B cell (primary cell): Measurements from ENCODE around the gene SLC38A6. TPM values are rescaled to one million over a fixed set of nuclear protein-coding genes. Genes with fewer than 3 reads are reported as not detected.

Experiments
- ATAC-seq: fragments of 200-7000 bp; cut with Tn5 transposase; one replicate; pipeline ENCODE4 v1.10.0; 2021; ENCODE audit warnings: low read depth, mild to moderate bottlenecking, moderate number of reproducible peaks, moderate library complexity
- CTCF ChIA-PET: fragments of 350-600 bp; sonication (Branson Sonifier 250); formaldehyde crosslinking; loops from one replicate; lab custom pipeline; 2021; ENCODE audit warnings: antibody characterized with exemption, inconsistent platforms; lab: Charles Lee
- POLR2A ChIA-PET: fragments of 350-600 bp; sonication (Branson Sonifier 250); formaldehyde crosslinking; loops from one replicate; lab custom pipeline; 2021; ENCODE audit warnings: antibody characterized with exemption; lab: Charles Lee
- DNase-seq: peaks from one replicate; pipeline ENCODE4 v3.0.0; 2013
- H2AFZ ChIP-seq: 2 replicates; pipeline ENCODE4 v1.6.1; 2012; ENCODE audit warnings: mild to moderate bottlenecking, low read depth, low read length; ENCODE audit not compliant: insufficient read depth, poor library complexity, severe bottlenecking
- H3K27ac ChIP-seq, 2 donors: 1 replicate in 1 of 2; 2 replicates in 1 of 2; pipeline ENCODE4 v1.5.1; 2012 to 2013; ENCODE audit warnings: low read length in 2 of 2, mild to moderate bottlenecking in 2 of 2, moderate library complexity in 1 of 2
- H3K27me3 ChIP-seq, 4 experiments: fragments of 200-600 bp in 1 of 4; sonication (generic) in 1 of 4; replicated peaks in 1 of 4; 1 replicate in 2 of 4; 2 replicates in 2 of 4; pipeline versions ENCODE4 v1.6.1 to v1.7.0; 2013 to 2016; ENCODE audit warnings: low read length in 3 of 4, mild to moderate bottlenecking in 2 of 4, mixed read lengths in 1 of 4, moderate library complexity in 1 of 4; ENCODE audit not compliant: insufficient read depth in 4 of 4, control insufficient read depth in 3 of 4; ENCODE audit errors: control extremely low read depth in 1 of 4
- H3K36me3 ChIP-seq, 2 experiments: replicated peaks in 1 of 2; 1 replicate in 1 of 2; 2 replicates in 1 of 2; pipeline versions ENCODE4 v1.6.1 to v1.7.1; 2013; ENCODE audit warnings: low read length in 1 of 2; ENCODE audit not compliant: insufficient read depth in 2 of 2, control insufficient read depth in 1 of 2; ENCODE audit errors: control extremely low read depth in 1 of 2, extremely low read depth in 1 of 2
- H3K4me1 ChIP-seq, 2 donors: fragments of 200-600 bp in 1 of 2; sonication (generic) in 1 of 2; 1 replicate in 1 of 2; 2 replicates in 1 of 2; pipeline versions ENCODE4 v1.5.1 to v1.6.1; 2013 to 2017; ENCODE audit warnings: low read length in 2 of 2; ENCODE audit not compliant: control insufficient read depth in 2 of 2, insufficient read depth in 2 of 2
- H3K4me2 ChIP-seq: replicated peaks from 2 replicates; pipeline ENCODE3; 2012; ENCODE audit warnings: mild to moderate bottlenecking, low read depth, low read length; ENCODE audit not compliant: poor library complexity, severe bottlenecking
- H3K4me3 ChIP-seq, 5 experiments: fragments of 200-600 bp in 1 of 5; sonication (generic) in 1 of 5; 1 replicate in 3 of 5; 2 replicates in 2 of 5; pipeline versions ENCODE4 v1.5.1 to v1.7.0; 2011 to 2016; ENCODE audit warnings: low read length in 4 of 5, mild to moderate bottlenecking in 4 of 5, low read depth in 2 of 5, control low read depth in 1 of 5, moderate library complexity in 1 of 5; ENCODE audit not compliant: insufficient read depth in 1 of 5; ENCODE audit errors: control extremely low read depth in 1 of 5, extremely low read depth in 1 of 5
- H3K79me2 ChIP-seq: fragments of 200-600 bp; sonication (generic); one replicate; pipeline ENCODE4 v1.6.0; 2016; ENCODE audit warnings: low read length; ENCODE audit not compliant: control insufficient read depth, insufficient read depth
- H3K9ac ChIP-seq: fragments of 200-600 bp; sonication (generic); 2 replicates; pipeline ENCODE4 v1.6.1; 2017; ENCODE audit warnings: mild to moderate bottlenecking, low read length, moderate library complexity
- H3K9me3 ChIP-seq, 3 donors: one replicate each; pipeline versions ENCODE4 v1.6.1 to v1.7.1; 2013; ENCODE audit warnings: low read length in 2 of 3; ENCODE audit not compliant: control insufficient read depth in 2 of 3, insufficient read depth in 1 of 3; ENCODE audit errors: control extremely low read depth in 1 of 3
- H4K20me1 ChIP-seq: 2 replicates; pipeline ENCODE4 v1.6.0; 2012; ENCODE audit warnings: mild to moderate bottlenecking, low read length; ENCODE audit not compliant: insufficient read depth, control insufficient read depth, poor library complexity, severe bottlenecking
- H3K27ac Mint-ChIP-seq: one replicate; pipeline ENCODE4 v1.8.0; 2021; ENCODE audit warnings: mixed read lengths
- H3K27me3 Mint-ChIP-seq: one replicate; pipeline ENCODE4 v1.8.0; 2021; ENCODE audit warnings: mixed read lengths
- H3K4me1 Mint-ChIP-seq: one replicate; pipeline ENCODE4 v1.8.0; 2021; ENCODE audit warnings: mixed read lengths
- H3K4me3 Mint-ChIP-seq: one replicate; pipeline ENCODE4 v1.8.0; 2021; ENCODE audit warnings: mixed read lengths
- H3K9me3 Mint-ChIP-seq: one replicate; pipeline ENCODE4 v1.8.0; 2022; ENCODE audit warnings: mixed read lengths; ENCODE audit not compliant: insufficient read depth
- CTCF ChIP-seq: fragments of 200-600 bp; IDR thresholded peaks from one replicate; pipeline ENCODE4 v1.8.0; 2022; ENCODE audit warnings: antibody characterized with exemption, mild to moderate bottlenecking
- EZH2 ChIP-seq: IDR thresholded peaks from 2 replicates; pipeline ENCODE4 v1.6.1; 2012; ENCODE audit warnings: borderline replicate concordance, low read depth, mild to moderate bottlenecking, moderate library complexity, low read length; ENCODE audit not compliant: insufficient read depth, poor library complexity, severe bottlenecking
- WGBS: methylation state at CpG from one replicate; pipeline ENCODE4 v1.1.5; 2013; ENCODE audit warnings: missing lambda C conversion rate; ENCODE audit not compliant: insufficient coverage; 5-methylcytosine and 5-hydroxymethylcytosine counted together
- intact Hi-C: fragments of 100-400 bp; cut with micrococcal nuclease; formaldehyde crosslinking; loops from one replicate; pipeline ENCODE4 v1.10.0; 2022
- polyA plus RNA-seq: library from polyadenylated mRNA; depleted of rRNA; stranded (reverse); fragments of >200 nt; gene quantifications from 2 replicates; pipeline ENCODE4 v1.2.3, GENCODE V29; 2012
- total RNA-seq, 2 donors: library from RNA; stranded (reverse); fragments of 120-200 nt in 1 of 2; gene quantifications; 1 replicate in 1 of 2; 2 replicates in 1 of 2; pipeline versions ENCODE4 v1.2.3 to v1.2.4, GENCODE V29; 2013 to 2022

The SLC38A6 gene
- total and polyA plus RNA-seq, 2 donors (not counting 1 experiment from before 2014, with no cell fraction given) = 6.4 to 15.9 TPM

- 100% methylated on average over 1 of the region's 3 CpGs for WGBS
- Histone ChIP-seq H2AFZ (no peak overlapping the region), H3K9me3 (no peaks in the 10 kb centered on the region), H3K36me3 (no peaks in the 10 kb centered on the region), H3K27me3 (no peaks in the 10 kb centered on the region), H4K20me1 (no peaks in the 10 kb centered on the region), H3K4me3 (no peak overlapping the region), H3K4me2 (no peak overlapping the region), H3K27ac (no peak overlapping the region), H3K9ac (no peak overlapping the region), H3K79me2 (no peaks in the 10 kb centered on the region), H3K4me1 (no peaks in the 10 kb centered on the region)
- TF ChIP-seq EZH2 (no peak), CTCF (no peak)
- Mint-ChIP-seq H3K4me3 (no peak overlapping the region), H3K4me1 (no peaks in the 10 kb centered on the region), H3K27me3 (no peaks in the 10 kb centered on the region), H3K27ac (no peak overlapping the region), H3K9me3 (no peaks in the 10 kb centered on the region)
- ChIA-PET CTCF (no interaction called here), POLR2A (no interaction called here)
- intact Hi-C loops = no loop called here
- DNase-seq (no peak), ATAC-seq (no peak)
These were observed 34.3 kb upstream of the SLC38A6 start for GRCh38 chr14:60946773-60947172.

- Histone ChIP-seq H3K79me2 (no peaks in the 10 kb centered on the region), H3K4me3 (no peak overlapping the region), H3K36me3 (peaks cover 0 to 4% of the 10 kb centered on the region in 2 experiments), H3K27ac (no peak overlapping the region), H2AFZ (no peak overlapping the region), H3K9ac (no peak overlapping the region), H3K4me1 (no peaks in the 10 kb centered on the region), H3K9me3 (peaks cover 4 to 9% (median 7%) of the 10 kb centered on the region in 3 donors), H4K20me1 (no peaks in the 10 kb centered on the region), H3K4me2 (no peak overlapping the region), H3K27me3 (no peaks in the 10 kb centered on the region)
- no peak overlapping the region for H3K27ac Mint-ChIP-seq
- H3K9me3 Mint-ChIP-seq = peaks cover 10% of the 10 kb centered on the region
- ChIA-PET CTCF (no interaction called here), POLR2A (no interaction called here)
- no peak overlapping the region for H3K4me3 Mint-ChIP-seq
- intact Hi-C loops = no loop called here
- DNase-seq (no peak), ATAC-seq (no peak)
- no peak for TF ChIP-seq CTCF
- TF ChIP-seq EZH2 = no peak
- no peaks in the 10 kb centered on the region for H3K27me3 Mint-ChIP-seq
- 100% methylated on average over 2 of the region's 3 CpGs for WGBS
- no peaks in the 10 kb centered on the region for H3K4me1 Mint-ChIP-seq
These were observed 29.1 kb upstream of the SLC38A6 start for GRCh38 chr14:60951776-60952435.
